ENCODE results near the gene SETD5. TPM values are rescaled to one million over a fixed set of nuclear protein-coding genes. Genes with fewer than 3 reads are reported as not detected.

SETD5 gene
- total RNA-seq, 1 donor from 2014 or later = 28.5 TPM

DNA sequence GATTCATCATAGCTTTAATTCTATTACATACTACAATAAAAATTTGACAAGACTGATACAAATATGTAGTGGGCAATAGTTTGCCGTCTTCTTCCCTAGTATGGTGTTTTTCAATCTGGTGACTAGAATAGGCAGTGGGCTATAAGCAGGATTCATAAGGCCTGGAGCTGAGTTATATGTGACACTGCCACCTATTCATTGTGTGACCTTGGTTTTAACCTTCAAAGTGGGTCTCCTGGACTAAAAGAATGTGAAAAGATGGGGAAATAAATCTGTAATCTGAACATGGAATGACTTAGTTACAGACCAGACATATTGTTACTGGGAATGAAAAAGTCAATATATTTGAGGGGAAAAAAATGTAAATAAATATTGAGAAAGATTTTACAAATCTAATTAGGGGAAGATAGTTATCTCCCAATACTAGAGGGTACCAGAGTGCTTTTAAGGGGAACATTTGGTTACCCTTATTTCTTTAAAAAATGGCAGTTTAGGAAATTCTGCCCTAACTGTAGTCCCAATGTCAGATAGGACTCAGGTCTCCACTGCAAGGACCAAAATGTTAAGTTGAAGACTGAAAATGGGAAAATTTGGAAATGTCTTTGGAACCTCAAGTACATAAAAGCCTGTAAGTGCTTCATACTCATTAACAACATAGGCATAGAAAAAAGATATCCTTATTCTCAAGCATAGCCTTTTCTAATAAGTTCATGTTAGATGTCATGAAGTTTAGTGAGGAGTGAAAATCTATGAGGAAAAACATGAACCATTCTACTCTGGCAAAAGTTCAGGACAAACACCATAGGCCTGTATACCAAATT lies 10.7 kb upstream of the SETD5 start:
- no peak for DNase-seq (ENCODE audit: low spot score in 2 of 2)
- no peak for FAIRE-seq

DNA sequence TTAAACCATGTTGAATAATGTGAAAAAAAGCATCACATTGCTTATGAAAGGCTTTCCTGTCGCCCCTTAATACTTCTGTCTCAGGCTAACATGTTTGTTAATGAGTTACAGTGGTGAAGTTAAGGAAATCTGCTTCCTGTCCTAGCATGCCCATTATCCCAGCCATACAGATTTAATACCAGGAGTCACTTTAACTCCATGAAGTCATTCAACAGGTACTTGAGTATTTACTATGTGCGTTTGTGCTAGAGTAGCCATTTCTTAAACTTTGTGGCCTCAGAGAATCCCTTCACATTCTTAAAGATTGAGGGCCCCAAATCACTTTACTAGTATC lies 10.1 kb upstream of the SETD5 start:
- FAIRE-seq (no peak), DNase-seq (ENCODE audit: low spot score in 2 of 2) (no peak)

DNA sequence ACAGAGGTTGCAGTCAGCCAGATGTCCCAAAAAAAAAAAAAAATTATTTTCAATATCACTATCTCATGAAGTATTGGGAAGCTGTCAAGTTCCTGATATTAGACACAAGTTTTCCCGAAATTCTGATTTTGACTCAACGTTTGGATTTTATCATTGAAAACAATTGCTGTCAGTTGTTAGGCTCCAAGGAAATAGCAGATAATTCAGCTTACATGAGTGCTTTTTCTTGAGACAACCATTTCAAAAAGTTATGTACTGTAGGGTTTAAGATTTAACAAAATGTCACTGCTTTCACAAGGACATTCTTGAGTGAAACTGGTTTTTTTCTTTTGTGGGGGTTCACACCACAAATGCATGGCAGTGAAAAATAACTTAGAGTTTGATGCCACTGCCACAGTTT lies 9.3 kb upstream of the SETD5 start:
- no peak for FAIRE-seq

DNA sequence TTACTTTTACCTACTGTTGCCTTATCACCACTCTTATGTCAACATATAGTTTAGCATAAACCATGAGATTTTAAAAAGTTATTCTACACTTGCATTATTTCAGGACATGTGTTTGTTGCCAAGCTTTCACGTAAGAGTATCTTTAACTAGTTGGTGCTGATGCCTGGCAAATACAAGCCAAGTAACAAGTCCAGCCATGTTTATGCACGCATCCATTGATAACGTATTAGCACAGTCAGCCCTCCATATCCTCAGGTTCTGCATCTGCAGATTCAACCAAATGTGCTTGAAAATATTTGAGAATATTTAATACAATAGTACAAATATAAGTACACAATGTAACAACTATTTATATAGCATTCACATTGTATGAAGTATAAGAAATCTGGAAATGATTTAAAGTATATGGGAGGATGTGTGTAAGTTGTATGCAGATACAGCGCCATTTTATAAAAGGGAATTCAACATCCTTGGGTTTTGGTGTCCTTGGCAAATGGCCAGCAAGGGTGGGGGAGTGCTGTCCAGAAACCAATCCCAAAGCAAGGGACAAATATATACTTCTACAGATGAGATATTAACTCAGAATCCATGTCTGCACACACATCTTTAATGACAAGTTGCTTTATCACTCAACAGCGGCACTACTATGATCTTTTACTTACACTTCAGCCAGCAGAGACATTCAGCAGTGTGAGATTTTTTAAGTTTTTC lies 8.7 kb upstream of the SETD5 start:
- FAIRE-seq (no peak), DNase-seq (ENCODE audit: low spot score in 2 of 2) (no peak)

More for the DNA sequence above, 9.3 kb upstream of the SETD5 start:
- no peak for DNase-seq (ENCODE audit: low spot score in 2 of 2)

DNA sequence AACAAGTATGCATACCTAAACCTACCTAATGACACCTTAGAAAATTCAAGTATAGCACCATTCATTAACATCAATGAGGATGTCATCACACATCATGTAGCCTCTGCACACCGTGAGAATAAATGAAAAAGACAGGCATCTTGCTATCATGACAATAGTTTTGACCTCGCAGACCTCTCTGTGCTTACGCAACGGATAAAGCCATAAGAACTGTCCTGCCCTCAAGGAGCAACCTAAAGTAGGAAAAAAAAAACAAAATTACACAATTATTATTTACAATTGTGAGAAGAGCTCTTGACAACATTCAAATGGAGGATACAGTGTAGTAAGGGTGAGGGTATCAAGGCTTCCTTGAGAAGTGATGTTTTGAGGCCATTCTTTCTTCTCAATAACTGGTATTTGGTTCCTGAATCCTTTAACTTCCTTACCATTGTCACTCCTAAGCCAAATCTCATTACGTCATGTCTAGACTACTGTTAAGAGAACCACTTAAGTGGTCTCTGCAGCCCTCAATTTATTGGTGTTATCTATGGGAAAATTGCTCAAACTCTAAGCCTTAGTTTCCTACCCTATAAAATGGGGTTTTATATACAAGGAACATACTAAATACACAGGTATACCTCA lies 7.0 kb upstream of the SETD5 start:
- FAIRE-seq = no peak
- no peak for DNase-seq (ENCODE audit: low spot score in 2 of 2)

DNA sequence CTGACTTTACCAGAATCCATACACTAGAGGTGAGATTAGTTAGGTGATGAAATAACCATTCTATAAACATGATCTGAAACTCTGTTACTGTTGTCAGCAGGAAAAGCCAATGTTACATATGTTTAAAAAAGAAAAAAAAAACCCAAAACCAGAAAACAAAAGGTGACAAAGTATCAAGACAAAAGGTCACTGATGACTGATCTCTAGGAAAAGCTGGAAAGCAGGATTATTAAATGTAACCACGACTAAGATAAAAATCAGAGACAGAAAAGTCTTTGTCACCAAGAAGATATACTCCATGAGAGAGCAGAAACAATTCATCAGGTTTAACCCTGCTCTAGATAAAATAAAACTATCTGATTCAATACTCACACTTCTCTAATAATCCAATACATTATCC lies 5.4 kb upstream of the SETD5 start:
- DNase-seq (ENCODE audit: low spot score in 2 of 2) (no peak), FAIRE-seq (no peak)

DNA sequence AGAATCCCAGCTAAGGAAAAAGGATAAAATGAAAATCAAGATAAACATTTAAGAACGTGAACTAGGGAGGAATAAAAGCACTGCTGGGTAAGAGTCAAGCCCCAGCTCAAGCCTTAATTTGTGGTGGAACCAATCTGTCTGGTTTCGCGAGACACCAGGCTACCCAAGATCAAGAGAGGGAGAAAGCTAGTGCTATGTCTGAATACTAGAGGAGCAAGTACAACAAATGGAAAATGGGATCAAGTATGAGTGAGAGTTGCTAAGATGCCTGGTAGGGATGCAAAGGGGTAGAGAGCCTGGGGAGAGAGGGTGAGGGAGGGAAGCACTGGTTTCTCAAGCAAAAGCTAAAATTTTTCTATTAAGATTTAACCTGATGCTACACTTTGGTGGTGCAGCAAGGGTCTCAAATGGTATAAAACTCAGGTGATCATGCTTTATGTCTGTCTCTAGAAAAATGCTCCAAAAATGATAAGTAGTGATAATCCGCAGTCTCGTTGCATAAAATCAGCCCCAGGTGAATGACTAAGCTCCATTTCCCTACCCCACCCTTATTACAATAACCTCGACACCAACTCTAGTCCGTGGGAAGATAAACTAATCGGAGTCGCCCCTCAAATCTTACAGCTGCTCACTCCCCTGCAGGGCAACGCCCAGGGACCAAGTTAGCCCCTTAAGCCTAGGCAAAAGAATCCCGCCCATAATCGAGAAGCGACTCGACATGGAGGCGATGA lies 1.7 kb upstream of the SETD5 start:
- no peak for FAIRE-seq

DNA sequence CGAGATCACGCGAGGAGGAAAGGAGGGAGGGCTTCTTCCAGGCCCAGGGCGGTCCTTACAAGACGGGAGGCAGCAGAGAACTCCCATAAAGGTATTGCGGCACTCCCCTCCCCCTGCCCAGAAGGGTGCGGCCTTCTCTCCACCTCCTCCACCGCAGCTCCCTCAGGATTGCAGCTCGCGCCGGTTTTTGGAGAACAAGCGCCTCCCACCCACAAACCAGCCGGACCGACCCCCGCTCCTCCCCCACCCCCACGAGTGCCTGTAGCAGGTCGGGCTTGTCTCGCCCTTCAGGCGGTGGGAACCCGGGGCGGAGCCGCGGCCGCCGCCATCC lies 1.1 kb upstream of the SETD5 start:
- DNase-seq (ENCODE audit: low spot score in 2 of 2) = no peak
- no peak for FAIRE-seq

More for the DNA sequence above, 1.7 kb upstream of the SETD5 start:
- DNase-seq (ENCODE audit: low spot score in 2 of 2) = no peak

DNA sequence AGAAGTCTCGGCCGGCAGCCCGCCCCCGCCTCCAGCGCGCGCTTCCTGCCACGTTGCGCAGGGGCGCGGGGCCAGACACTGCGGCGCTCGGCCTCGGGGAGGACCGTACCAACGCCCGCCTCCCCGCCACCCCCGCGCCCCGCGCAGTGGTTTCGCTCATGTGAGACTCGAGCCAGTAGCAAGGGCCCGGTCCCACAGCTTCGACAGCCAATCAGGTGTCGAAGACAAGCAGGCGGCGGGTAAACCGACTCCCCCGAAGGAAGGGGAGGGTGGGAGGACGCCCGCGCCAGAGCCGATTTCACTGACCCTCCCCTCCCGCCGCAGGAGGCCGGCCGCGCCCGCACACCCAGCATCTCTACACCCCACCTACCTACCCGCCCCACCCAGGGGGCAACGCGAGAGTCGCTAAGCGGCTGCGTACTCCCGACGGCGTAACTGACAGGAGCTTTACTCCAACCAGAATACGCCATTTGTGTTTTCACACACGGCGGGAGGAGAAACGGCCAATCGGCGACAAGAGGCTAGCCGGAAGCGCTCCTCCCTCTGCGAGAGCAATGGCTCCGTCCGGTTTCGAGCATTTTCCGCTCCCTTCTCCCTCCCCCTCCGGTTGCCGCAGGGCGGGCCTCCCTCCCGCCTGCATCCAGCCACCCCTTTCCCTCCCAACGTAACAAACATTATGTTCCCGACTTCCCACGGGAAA lies 633 bp upstream of the SETD5 start:
- FAIRE-seq (no peak), DNase-seq (ENCODE audit: low spot score in 2 of 2) (peak; percentile 82 to 91)

DNA sequence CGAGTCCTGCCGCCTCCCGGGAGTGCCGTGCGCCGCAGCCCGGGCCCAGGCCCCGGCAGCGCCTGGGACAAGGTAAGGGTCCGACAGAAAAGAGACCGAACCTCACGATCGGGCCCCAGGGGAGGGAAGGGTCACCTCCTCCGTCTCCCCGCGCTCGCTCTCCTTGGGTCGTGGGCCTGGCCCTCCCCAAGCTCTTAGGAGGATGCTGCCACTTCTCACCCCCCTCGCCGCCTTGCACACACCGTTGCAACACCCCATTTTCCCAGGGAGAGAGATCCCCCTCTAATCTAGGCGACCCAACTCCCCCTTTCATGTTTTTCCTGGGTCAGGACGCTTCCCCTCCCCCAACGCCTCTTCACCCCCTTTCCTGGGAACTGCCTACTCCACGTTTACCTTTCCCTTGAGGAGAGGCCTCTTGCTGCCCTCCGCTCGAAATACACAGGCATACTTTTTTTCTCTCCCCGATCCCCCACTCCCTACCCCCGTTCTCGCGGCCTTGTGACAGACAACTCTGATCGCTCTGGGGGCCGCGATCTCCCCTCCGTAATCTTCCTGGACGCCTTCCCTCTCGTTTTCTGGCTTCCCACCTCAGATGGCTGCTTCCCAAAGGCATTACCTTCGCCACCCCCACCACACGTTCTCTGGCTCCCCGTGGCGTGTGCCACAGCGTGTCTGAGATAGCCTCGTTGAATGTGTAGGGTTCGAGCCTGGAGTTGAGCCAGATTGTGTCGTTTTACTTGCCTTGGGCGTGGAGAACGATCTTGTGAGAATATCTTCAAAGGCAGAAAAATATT lies 688 bp downstream of the SETD5 start:
- FAIRE-seq (no peak), DNase-seq (ENCODE audit: low spot score in 2 of 2) (peak in 1 of 2 donors; percentile 20)

DNA sequence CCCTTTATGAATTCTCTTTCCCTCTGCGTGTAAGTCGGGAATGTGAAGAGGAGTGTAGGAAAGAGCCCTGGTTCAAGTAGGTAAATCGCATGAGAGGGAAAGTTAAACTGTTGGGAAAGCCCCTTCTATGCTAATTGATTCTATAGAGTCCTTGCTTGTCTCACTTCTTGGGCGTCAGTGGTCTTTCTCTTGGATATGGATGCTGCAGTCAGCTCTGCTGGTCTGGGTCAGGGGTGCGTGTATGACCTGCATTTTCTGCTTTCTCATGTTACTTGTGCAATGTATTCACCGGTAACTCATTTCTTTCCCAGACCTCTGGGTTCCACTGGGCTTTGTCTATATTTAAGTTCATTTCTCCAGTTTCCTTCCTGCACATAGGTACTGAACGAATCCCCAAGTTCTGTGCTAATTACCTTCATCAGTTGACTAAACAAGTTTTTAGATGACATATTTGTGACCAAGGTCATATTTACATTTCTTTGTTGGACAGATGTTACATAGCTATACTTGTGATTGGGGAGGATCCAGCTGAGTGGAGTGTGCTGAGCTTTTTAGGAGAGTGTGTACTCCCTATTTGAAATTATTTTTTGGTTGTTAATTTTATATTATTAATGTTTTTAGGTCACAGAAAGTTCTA lies 1.4 kb downstream of the SETD5 start:
- FAIRE-seq = no peak
- no peak for DNase-seq (ENCODE audit: low spot score in 2 of 2)

DNA sequence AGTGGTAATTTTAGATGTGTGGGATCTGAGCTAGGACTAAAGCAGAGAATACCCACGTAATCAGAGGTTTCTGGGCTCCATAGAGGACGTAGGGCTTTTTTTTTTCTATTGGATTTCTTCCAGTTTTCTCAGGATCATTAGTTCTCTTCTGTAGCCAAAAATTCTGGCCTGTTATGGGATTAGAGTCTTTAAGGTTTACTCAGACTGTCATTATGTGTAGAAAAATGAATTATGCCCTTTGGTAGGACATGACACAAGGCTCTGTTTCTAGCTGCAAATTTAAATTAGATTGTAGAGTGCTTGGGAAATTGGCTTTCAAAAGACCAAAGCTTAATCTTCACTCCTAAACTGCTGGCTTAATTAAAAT lies 1.9 kb downstream of the SETD5 start:
- FAIRE-seq (no peak), DNase-seq (ENCODE audit: low spot score in 2 of 2) (no peak)

DNA sequence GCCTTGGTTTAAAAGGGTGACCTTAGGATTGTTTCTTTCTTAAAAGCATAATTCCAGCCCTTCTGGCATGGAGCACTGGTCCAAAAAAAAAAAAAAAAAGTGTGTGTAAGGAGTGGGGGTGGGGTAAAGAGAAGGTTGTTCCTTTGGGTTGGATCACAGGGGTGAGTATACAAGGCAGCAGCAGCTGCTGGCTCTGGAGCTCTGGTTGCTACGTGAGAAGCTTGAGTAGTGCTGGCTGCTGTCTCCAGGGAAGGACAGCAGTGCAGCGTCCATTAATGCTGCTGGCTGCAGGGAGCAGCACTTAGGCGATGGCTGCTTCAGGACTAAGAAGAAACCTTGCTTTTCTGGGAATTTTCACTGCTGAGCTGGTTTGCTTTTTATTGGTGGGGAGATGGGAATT lies 2.3 kb downstream of the SETD5 start:
- peak; percentile 27 to 41 for DNase-seq (ENCODE audit: low spot score in 2 of 2)
- FAIRE-seq = no peak

DNA sequence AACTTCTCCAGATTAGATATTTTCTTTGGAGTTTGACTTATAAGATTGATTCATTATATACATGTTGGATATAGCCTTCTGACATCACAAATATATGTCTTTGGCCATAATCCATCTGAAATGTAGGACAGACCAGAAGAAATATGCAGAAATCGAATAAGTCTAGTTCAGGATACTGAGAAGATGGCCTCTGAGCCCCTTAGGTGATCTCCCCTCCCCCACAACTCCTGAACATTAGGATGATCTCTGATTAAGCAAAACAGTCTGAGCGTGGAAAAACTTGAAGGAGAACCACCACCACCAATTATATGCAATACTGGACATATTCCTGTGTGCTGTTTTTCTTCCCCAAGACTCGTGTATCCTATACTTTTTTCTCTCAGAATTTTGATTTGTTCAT lies 3.2 kb downstream of the SETD5 start:
- DNase-seq (ENCODE audit: low spot score in 2 of 2) = no peak
- FAIRE-seq = no peak

DNA sequence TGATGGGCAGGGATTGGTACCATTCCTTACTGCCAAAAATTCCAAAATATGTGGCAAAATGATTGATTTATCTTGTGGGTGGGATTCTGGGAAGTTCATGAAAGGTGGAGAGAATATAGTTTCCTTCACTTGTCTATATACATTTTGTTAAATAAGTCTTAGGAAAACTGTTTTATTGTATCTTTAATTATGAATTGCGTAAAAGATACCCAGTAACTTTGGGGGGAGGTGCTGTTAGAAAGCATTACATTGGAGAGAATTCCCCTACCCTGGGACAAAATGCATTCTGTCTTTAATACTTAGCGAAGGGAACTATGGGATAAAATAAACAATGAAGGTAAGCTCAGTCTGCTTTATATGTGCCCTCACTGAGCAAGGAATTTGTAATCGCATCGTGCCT lies 4.6 kb downstream of the SETD5 start:
- FAIRE-seq (no peak), DNase-seq (ENCODE audit: low spot score in 2 of 2) (no peak)

DNA sequence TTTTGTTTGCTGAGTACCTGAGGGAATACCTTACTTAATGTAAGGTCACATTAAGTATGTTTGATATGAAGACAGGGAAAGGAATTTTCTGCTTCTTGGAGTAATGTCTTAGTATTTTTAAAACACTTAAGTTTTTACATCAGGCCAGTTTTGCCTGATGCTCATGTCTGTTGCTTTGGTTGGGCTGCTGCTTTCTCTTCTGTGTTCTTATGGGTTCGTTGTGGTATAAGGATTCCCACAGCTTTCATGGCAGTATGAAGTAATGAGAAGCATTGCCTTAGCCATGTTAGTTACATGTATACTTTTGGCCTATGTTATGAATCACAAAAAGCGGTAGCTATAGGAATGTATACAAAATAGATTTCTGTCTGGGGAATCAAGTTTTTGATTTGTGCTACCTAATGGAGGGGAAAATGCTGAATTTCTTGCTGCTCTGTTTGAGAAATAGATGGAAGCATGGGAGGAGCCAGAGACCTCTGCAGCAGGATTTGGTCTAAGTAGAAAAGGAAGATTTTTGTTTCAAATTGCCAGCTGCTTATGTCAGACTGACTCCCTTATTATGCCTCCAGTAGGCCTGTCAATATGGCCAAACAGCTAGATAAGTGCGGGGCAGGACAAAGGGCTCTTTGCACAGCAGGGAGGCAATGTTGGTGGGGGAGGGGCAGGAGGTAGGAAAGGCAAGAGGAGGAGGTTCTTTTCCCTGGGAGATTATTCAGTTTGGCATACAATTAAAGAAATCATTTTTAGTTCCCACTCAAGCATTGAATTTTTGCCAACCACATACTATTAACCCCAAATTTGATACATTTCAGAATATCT lies 5.2 kb downstream of the SETD5 start:
- no peak for FAIRE-seq
- DNase-seq (ENCODE audit: low spot score in 2 of 2) = peak; percentile 20 to 34

DNA sequence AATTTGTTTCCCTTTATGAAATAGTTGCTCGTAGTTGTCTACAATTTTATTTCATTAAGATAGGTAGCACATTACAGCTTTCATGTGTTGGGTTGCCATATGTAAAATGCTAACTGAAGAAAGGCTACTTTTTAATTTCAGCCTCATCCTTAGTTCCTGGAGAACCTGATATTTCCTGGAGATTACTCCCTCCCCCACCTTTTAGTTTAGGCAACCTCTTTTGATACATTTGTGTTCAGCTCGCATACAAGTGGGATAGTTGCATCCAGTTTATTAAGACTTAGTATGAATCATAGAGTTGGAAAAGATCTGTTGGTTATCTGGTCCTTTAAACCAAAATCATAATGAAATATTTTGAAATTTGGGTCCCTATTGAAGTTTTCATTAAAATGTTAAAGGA lies 6.0 kb downstream of the SETD5 start:
- DNase-seq (ENCODE audit: low spot score in 2 of 2) = no peak
- FAIRE-seq = no peak

DNA sequence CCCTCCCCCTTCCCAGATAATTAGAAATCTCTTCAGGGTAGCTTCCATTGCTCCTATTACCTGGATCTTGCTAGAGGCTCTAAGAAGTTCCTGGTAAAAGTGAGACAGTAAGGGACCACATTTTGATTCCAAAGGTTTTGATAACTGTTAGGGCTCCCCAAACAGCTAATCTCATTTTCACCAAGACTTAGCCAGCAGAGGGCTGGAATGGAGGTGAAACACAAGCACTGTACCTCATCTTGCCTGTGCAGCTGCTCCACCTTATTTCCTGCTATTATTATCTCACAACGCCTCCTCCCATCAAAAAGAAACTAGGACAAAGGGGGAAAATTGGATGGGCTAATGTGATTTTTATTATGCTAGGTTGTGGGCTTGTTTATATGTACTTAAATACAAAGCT lies 7.3 kb downstream of the SETD5 start:
- FAIRE-seq (no peak), DNase-seq (ENCODE audit: low spot score in 2 of 2) (no peak)

DNA sequence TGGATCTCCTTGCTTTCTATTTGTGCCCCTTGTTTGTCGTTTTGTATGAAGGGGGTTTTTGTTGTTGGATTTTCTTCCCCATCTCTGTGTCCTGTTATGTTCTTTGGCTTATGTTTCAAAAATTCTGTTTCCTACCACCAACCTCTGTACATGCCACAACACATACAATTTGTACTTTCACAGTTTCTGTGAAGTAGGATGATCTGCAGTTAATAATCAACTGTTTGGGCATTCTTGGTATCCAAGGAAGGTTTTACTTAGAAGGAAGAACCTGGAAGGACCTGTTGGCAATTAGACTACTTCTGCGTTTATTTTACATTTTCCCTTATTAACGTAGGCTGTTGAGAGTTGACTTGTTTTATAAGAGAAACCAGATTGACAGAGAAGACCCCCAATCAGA lies 8.3 kb downstream of the SETD5 start:
- FAIRE-seq = no peak

More for the DNA sequence above, 8.3 kb downstream of the SETD5 start:
- no peak for DNase-seq (ENCODE audit: low spot score in 2 of 2)

Measured in frontal cortex (tissue), 4 donors.